Prostate gland (tissue), 2 donors: ENCODE results near the gene ARHGAP27. TPM values are rescaled to one million over a fixed set of nuclear protein-coding genes. Genes with fewer than 3 reads are reported as not detected.
A peak's percentile ranks its signal among the peaks of the same experiment; 100 is the strongest.
"Not testable (repeated sequence)": the region's sequence is repeated elsewhere in the genome, so short reads cannot be mapped to it uniquely, and the experiment has no call there.

Experiments used
- DNase-seq: peaks from one replicate; pipeline ENCODE4 v3.0.0-alpha.2; 2019; ENCODE audit warnings: low spot score
- H3K27ac ChIP-seq, 2 donors: fragments of 200-600 bp; sonication (generic); 2 replicates each; pipeline ENCODE4 v1.5.1; 2017 to 2019
- H3K27me3 ChIP-seq: fragments of 200-600 bp; sonication (generic); replicated peaks from 2 replicates; pipeline ENCODE4 v1.5.1; 2019; ENCODE audit not compliant: insufficient read depth
- H3K36me3 ChIP-seq, 2 donors: fragments of 200-600 bp; sonication (generic); 1 replicate in 1 of 2; 2 replicates in 1 of 2; pipeline versions ENCODE4 v1.5.1 to v1.8.1; 2017 to 2019
- H3K4me1 ChIP-seq: fragments of 200-600 bp; sonication (generic); replicated peaks from 2 replicates; pipeline ENCODE4 v1.5.1; 2019
- H3K4me3 ChIP-seq, 2 donors: fragments of 200-600 bp; sonication (generic); 2 replicates each; pipeline ENCODE4 v1.5.1; 2017 to 2019
- H3K9me3 ChIP-seq: fragments of 200-600 bp; sonication (generic); 2 replicates; pipeline ENCODE4 v1.5.1; 2017
- POLR2A ChIP-seq: fragments of 450-650 bp; IDR thresholded peaks from one replicate; pipeline ENCODE4 v1.6.1; 2016; ENCODE audit warnings: antibody characterized with exemption, mild to moderate bottlenecking
- POLR2AphosphoS5 ChIP-seq: sonication (generic); formaldehyde crosslinking; IDR thresholded peaks from one replicate; pipeline ENCODE4 v1.6.1; 2017; ENCODE audit warnings: antibody characterized with exemption
- WGBS: methylation state at CpG from one replicate; pipeline ENCODE4 v1.1.5; 2018; 5-methylcytosine and 5-hydroxymethylcytosine counted together
- intact Hi-C: fragments of 100-400 bp; cut with DNase I; formaldehyde crosslinking; loops from one replicate; pipeline ENCODE4 v1.14.2; 2022
- total RNA-seq, 2 donors: library from RNA; depleted of rRNA; stranded (reverse); fragments of >200 nt; gene quantifications; one replicate each; pipeline ENCODE4 v1.1.0, GENCODE V29; 2016
- TF ChIP-seq, protein P1 (sequence below), 4 experiments: fragments of 200-600 bp in 2 of 4; fragments of 450-650 bp in 2 of 4; sonication (generic) in 2 of 4; IDR thresholded peaks; 1 replicate in 3 of 4; 2 replicates in 1 of 4; pipeline ENCODE4 v1.5.1; 2016 to 2019; ENCODE audit warnings: antibody characterized with exemption in 4 of 4, mild to moderate bottlenecking in 2 of 4, moderate library complexity in 2 of 4

ARHGAP27 gene
- total RNA-seq, 2 donors from 2014 or later: 37.9 to 39.9 TPM

DNA sequence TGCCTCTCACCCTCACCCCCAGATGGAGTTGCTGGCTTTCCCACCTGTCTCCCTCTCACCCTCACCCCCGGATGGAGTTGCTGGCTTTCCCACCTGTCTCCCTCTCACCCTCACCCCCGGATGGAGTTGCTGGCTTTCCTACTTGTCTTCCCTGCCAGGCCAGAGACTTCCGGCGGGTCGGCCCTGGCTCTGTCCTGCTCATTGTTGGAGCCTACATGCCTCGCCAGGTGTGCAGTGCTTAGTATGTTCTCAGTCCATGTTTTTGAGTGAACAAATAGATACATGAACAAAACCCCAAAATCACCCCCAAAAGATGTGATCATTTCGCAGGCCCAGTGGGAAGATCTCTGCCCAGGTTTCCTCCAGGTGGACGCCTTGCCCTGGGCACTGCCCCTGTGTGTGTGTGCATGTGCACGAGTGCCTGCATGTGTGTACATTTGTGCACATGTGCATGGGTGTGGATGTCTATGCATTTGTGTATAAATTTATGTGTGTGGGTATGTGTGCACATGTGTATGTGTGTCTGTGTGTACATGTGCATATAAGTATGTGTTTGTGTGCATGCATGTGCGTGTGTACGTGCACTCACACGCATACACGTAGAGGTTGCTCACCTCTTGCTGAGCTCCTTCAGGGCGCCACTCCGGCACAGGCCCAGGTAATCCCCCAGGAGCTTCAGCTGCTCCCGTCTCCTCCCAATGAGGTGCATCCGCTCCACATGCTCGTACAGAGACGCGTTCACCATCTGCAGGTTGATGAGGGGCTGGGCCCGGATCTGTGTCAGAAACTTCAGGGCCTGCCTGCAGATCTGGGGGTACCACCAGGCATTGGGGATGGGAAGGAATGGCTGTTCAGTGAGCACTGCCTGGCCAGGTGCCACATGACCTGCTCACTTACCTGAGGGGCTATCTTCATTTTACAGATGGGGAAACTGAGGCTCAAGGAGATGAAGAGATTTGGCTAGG, 12.5 kb upstream of the ARHGAP27 start:
- H3K4me1 ChIP-seq, intact Hi-C loops, H3K9me3 ChIP-seq, H3K36me3 ChIP-seq, H3K27ac ChIP-seq, H3K27me3 ChIP-seq, DNase-seq, H3K4me3 ChIP-seq: not testable (repeated sequence)
- 91% methylated on average over 21 of the region's 21 CpGs for WGBS

DNA sequence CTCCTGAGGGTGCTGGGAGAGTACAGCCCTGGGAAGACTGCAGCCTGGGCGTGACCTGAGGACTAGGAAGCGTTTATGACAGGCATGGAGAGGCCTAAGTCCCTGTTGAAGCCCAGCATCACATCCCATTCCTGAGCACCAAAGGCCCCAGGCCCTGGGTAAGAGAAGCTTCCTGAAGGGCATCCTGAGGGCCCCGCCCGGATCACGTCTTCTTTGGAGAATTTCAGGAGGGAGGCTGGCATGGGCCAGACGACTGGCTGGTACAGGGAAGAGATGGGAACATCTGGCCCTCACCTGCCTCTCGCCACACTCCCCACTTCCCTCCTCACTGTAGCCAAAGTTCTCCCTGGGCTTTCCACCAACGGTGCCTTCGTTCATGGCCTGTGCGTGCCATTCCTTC, 11.6 kb upstream of the ARHGAP27 start:
- WGBS: 92% methylated on average over 10 of the region's 10 CpGs
- intact Hi-C loops: not testable (repeated sequence)

DNA sequence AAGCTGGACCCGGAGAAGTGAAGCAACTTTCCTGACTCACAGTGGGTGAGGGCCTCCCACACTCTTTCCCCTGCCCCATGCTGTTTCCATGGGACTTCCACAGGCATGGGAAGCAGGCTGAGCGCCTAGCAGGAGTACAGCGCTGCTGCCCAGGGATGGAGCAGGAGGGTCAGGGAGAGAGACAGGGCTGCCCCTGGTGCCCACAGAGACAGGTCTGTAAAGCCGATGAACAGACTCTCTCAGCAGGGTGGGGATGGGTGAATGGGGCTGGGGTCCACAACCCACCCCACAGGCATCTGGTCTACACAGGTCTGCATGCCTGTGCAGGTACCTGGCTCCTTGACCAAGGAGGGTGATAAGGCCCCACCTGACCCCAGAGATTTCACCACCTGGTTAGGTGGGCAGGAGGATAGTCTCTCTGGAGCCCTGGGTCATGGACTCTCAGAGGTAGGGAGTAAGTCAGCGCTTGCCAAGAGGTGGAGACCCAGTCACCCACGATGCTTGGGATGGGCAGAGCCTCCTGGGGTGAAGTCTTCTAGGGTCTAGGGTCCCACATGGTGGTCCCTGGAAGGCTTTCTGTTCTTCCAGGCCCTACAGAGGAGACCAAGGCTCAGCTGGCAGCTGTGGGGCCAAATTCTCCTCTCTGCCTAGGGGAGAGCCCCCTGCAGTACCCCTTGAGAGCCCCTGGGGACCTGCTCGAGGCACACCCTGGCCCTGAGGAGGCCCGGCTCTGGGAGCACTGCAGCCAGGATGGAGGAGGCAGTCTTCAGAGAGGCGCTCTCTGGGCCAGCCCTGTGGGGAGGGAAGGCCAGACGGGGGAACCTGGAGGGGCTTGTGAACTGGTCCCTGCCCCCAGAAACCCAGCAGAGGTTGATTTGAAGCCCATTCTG, 10.9 kb upstream of the ARHGAP27 start:
- H3K36me3 ChIP-seq, H3K27me3 ChIP-seq, intact Hi-C loops, H3K4me1 ChIP-seq, DNase-seq, H3K4me3 ChIP-seq, H3K27ac ChIP-seq, H3K9me3 ChIP-seq: not testable (repeated sequence)
- 88% methylated on average over 9 of the region's 10 CpGs for WGBS

More for the DNA sequence above, 11.6 kb upstream of the ARHGAP27 start:
- H3K4me1 ChIP-seq, H3K27ac ChIP-seq, H3K36me3 ChIP-seq, H3K27me3 ChIP-seq, H3K4me3 ChIP-seq, DNase-seq, H3K9me3 ChIP-seq: not testable (repeated sequence)

DNA sequence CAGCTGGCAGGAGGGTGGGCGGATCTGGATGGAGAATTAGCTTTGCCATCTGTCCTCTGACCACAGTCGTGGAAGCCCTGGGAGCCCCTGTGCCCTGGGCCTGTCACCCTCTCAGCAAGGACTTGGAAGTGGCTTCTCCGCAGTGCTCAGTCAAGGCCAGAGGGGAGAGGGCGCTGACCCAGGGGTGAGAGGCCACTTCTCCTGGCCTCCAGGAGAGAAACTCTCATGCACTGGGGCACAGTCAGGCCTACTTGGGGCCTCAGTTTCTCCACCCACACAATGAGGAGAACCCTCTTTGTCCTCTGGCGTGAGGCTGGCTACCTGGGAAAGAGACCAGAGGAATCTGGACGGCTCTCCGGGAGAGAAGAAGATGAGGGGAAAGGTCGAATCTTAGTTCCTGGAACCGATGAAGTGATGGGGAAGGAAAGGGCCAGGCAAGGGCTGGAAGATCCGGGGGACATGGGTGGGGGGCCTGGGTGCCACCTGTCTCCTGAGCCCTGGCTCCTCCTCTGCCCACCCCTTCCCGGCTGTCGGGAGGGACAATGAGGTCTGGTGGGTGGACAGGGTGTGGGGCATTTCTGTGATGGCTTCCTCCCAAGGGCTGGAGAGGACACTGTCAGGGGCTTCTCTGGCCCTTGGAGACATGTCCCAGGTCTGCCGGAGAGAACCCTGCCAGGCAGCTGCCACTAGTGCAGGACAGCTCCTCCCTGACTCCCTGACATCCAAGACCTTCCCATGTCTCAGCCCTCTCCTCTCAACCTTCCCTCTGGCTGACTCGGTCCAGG, 9.0 kb upstream of the ARHGAP27 start:
- H3K4me3 ChIP-seq: no peak overlapping the region
- intact Hi-C loops: no loop called here
- H3K9me3 ChIP-seq: no peaks in the 10 kb centered on the region
- WGBS: 80% methylated on average over 14 of the region's 14 CpGs
- H3K27ac ChIP-seq: no peak overlapping the region
- no peaks in the 10 kb centered on the region for H3K27me3 ChIP-seq
- H3K4me1 ChIP-seq: no peaks in the 10 kb centered on the region
- TF ChIP-seq POLR2A: no peak
- TF ChIP-seq POLR2AphosphoS5: no peak
- TF ChIP-seq, protein P1, sequence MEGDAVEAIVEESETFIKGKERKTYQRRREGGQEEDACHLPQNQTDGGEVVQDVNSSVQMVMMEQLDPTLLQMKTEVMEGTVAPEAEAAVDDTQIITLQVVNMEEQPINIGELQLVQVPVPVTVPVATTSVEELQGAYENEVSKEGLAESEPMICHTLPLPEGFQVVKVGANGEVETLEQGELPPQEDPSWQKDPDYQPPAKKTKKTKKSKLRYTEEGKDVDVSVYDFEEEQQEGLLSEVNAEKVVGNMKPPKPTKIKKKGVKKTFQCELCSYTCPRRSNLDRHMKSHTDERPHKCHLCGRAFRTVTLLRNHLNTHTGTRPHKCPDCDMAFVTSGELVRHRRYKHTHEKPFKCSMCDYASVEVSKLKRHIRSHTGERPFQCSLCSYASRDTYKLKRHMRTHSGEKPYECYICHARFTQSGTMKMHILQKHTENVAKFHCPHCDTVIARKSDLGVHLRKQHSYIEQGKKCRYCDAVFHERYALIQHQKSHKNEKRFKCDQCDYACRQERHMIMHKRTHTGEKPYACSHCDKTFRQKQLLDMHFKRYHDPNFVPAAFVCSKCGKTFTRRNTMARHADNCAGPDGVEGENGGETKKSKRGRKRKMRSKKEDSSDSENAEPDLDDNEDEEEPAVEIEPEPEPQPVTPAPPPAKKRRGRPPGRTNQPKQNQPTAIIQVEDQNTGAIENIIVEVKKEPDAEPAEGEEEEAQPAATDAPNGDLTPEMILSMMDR (IDR thresholded peaks at IDR 0.05): no peak
- peaks cover 0 to 5% of the 10 kb centered on the region in 2 donors for H3K36me3 ChIP-seq
- DNase-seq: no peak

DNA sequence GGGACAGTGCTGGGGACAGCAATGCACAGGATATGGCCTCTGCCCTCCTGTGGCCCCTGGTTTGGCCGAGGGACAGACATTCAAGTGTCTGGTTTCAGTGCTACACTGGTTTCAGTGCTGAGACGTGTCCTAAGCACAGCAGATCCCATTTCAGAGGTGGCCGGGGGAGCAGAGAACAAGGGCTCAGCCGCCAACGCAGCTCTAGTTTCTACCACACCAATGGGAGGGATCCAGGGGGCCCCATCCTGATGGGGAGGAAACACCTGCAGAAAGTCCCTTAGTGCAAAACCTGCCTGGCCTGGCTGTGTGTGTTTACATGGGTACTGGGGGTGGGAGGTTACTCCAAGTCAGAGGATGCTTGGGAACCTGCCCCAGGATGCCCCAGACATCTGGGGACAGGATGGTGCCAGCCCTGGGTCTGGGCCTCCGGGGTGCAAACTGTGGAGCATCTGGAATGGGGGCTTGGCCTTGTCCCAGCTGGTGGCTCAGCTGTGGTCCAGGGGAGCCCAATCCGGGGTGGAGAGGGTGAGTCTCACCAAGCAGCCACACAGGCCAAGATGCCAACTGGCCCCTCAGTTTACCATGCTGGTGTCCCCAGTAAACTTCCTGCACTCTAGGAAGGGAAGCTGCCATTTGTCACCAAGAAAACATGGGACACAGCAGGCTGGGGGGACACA, 8.3 kb upstream of the ARHGAP27 start:
- H3K27me3 ChIP-seq, H3K4me1 ChIP-seq, DNase-seq, intact Hi-C loops, H3K36me3 ChIP-seq, H3K9me3 ChIP-seq, H3K4me3 ChIP-seq: not testable (repeated sequence)
- peak overlapping the region; percentile 34 to 49 for H3K27ac ChIP-seq
- 42% methylated on average over 7 of the region's 7 CpGs for WGBS

DNA sequence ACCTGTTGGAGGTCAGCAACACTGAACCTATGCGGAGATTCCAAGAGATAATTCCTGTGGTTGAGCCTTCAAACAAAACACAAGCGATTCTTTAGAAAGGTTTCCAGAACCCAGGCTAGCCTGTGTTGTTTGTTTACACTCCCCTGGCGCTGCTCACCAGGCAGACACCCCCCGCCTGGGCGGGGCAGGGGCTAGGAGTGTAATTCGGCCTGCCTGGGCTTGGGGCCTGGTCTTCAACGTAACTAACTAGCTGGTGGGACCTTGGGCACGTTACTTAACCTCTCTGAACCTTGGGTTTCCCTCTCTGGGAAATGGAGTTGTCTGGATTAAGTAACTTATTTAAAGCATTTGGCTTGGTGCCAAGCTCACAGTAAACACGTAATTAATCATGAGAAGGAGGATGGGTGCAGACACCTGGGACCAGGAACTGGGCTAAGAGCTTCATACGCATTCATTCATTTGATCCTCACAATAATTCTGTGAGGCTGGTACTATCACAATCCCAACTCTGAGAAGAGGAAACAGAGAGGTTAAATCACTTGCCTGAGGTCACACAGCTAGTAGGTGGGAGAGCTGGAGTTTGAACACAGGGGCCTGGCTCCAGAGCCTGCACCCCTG, 7.6 kb upstream of the ARHGAP27 start:
- 29% methylated on average over 10 of the region's 10 CpGs for WGBS
- H3K27ac ChIP-seq: peak overlapping the region; percentile 34 to 49
- H3K36me3 ChIP-seq: peaks cover 0 to 5% of the 10 kb centered on the region in 2 donors
- intact Hi-C loops: no loop called here
- H3K4me3 ChIP-seq: no peak overlapping the region
- no peaks in the 10 kb centered on the region for H3K4me1 ChIP-seq
- DNase-seq: peak; percentile 54
- TF ChIP-seq, protein P1 (IDR thresholded peaks at IDR 0.05): no peak
- peak; percentile 23 for TF ChIP-seq POLR2AphosphoS5
- no peaks in the 10 kb centered on the region for H3K9me3 ChIP-seq
- no peaks in the 10 kb centered on the region for H3K27me3 ChIP-seq
